Activated T-cell treated with anti-CD3 and anti-CD28 coated beads, Interleukin-2, amount 50 U/mL, for 24 hours (primary cell): ENCODE data around the gene ACOX1.

ENCODE experiments used
- DNase-seq: peaks from one replicate; pipeline ENCODE4 v3.0.0-alpha.2; 2020
- H3K27ac Mint-ChIP-seq: 2 replicates; pipeline ENCODE4 v1.8.0; 2020; ENCODE audit warnings: mild to moderate bottlenecking, mixed read lengths
- H3K27me3 Mint-ChIP-seq: 2 replicates; pipeline ENCODE4 v1.8.0; 2020; ENCODE audit warnings: mixed read lengths
- H3K36me3 Mint-ChIP-seq: 2 replicates; pipeline ENCODE4 v1.8.0; 2020; ENCODE audit warnings: low read depth, mixed read lengths
- H3K4me1 Mint-ChIP-seq: 2 replicates; pipeline ENCODE4 v1.8.0; 2020; ENCODE audit warnings: low read depth, mixed read lengths
- H3K4me3 Mint-ChIP-seq: 2 replicates; pipeline ENCODE4 v1.8.0; 2020; ENCODE audit warnings: mild to moderate bottlenecking, moderate library complexity, mixed read lengths
- H3K9me3 Mint-ChIP-seq: 2 replicates; pipeline ENCODE4 v1.8.0; 2020; ENCODE audit warnings: mixed read lengths

The ACOX1 gene

DNA sequence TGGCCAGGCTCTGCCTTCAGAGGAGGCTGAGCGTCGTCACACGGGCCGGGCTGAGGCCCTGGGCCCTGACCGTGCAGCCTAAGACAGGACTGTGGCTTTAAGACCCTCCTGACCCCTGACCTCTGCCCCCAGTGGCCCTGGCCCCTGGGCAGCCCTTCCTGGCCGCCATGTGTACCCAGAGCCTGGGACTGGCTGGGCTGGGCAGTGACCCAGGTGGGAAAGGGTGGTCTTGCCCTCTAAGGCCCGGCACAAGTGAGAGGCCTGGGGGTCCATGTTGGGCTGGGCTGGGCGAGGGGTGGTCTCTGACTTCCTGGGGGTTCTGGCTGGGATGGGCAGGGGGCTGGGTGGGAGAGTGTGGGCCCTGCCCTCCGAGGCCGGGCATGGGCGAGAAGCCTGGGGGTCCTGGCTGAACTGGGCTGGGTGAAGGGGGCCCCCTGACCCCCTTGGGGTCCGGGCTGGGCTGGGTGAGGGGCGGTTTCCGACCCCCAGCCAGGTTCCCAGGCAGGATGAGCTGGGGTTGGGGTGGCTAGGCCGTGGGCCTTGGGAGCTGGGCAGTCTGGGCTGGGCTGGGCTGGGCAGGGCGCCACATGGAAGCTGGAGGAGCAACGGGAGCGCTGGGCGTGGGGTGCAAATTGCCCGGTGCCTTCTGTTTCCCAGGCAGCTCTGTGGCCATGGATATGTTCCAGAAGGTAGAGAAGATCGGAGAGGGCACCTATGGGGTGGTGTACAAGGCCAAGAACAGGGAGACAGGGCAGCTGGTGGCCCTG lies 22.0 kb upstream of the ACOX1 start, which contains the start of gene CDK3:
Gene CDK3, plus strand, starts transcription at position 101 of the 767 bp plus-strand sequence. Its CDS starts 571 bp downstream, at position 672.
- Mint-ChIP-seq H3K27ac (no peak within 1 kb of the TSS), H3K36me3 (peaks cover 8% of the 10 kb centered on the region), H3K4me3 (no peak within 1 kb of the TSS), H3K27me3 (no peaks in the 10 kb centered on the region), H3K9me3 (no peaks in the 10 kb centered on the region), H3K4me1 (peaks cover 14% of the 10 kb centered on the region)
- no peak for DNase-seq

DNA sequence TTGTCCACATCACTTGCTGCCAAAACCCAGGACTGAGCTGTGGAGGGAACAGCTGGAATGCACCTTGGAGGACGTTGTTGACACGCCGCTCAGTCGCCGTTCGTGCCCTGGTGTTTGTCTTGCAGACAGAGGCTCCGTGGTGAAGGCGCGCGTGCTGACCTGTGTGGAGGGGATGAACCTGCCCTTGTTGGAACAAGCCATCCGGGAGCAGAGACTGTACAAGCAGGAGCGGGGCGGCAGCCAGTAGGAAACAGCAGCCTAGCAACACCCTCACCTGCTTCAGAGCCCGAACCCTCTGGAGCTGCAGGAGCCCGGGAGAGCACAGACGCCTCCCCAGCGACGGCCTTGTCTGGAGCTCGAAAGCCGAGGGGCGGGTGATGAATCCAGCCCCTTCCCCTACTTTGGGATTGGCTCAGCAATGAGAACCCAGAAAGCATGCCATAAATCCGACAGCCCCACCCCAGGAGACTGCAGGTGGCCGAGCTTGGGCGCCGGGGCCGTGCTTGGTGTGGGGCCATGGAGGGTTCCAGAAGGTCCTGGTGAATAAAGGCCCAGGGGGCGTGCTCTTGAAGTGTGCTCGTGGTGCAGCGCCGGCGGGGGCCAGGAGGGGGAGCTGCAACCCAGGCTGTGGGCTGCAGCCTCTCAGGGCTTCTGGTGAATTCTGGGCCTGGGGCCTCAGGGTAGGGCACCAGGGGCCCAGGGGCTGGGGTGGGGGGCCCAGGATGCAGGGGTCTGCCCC lies 21.2 kb upstream of the ACOX1 start:
- H3K4me1 Mint-ChIP-seq = peaks cover 14% of the 10 kb centered on the region
- no peaks in the 10 kb centered on the region for H3K9me3 Mint-ChIP-seq
- no peaks in the 10 kb centered on the region for H3K27me3 Mint-ChIP-seq
- H3K36me3 Mint-ChIP-seq = peaks cover 2% of the 10 kb centered on the region
- peak; percentile 76 for DNase-seq
- no peak overlapping the region for H3K4me3 Mint-ChIP-seq
- H3K27ac Mint-ChIP-seq = no peak overlapping the region

GRCh38 chr17:75998327-75998795 lies 19.4 kb upstream of the ACOX1 start:
- H3K9me3 Mint-ChIP-seq = no peaks in the 10 kb centered on the region
- DNase-seq = no peak
- H3K27ac Mint-ChIP-seq = peak overlapping the region; percentile 11
- no peaks in the 10 kb centered on the region for H3K27me3 Mint-ChIP-seq
- H3K4me3 Mint-ChIP-seq = no peak overlapping the region
- peaks cover 12% of the 10 kb centered on the region for H3K36me3 Mint-ChIP-seq
- peaks cover 14% of the 10 kb centered on the region for H3K4me1 Mint-ChIP-seq

- H3K4me1 Mint-ChIP-seq = peaks cover 14% of the 10 kb centered on the region
- no peaks in the 10 kb centered on the region for H3K27me3 Mint-ChIP-seq
- H3K36me3 Mint-ChIP-seq = peaks cover 21% of the 10 kb centered on the region
- H3K4me3 Mint-ChIP-seq = peak overlapping the region; percentile 9
- H3K9me3 Mint-ChIP-seq = no peaks in the 10 kb centered on the region
- peak overlapping the region; percentile 86 for H3K27ac Mint-ChIP-seq
- DNase-seq = peak; percentile 50
Observed at GRCh38 chr17:75996665-75997590, 18.0 kb upstream of the ACOX1 start.

GRCh38 chr17:75995385-75995925 lies 16.5 kb upstream of the ACOX1 start:
- Mint-ChIP-seq H3K4me3 (no peak overlapping the region), H3K27ac (no peak overlapping the region), H3K9me3 (no peaks in the 10 kb centered on the region), H3K36me3 (peaks cover 30% of the 10 kb centered on the region), H3K27me3 (no peaks in the 10 kb centered on the region), H3K4me1 (peaks cover 14% of the 10 kb centered on the region)
- DNase-seq = no peak

DNA sequence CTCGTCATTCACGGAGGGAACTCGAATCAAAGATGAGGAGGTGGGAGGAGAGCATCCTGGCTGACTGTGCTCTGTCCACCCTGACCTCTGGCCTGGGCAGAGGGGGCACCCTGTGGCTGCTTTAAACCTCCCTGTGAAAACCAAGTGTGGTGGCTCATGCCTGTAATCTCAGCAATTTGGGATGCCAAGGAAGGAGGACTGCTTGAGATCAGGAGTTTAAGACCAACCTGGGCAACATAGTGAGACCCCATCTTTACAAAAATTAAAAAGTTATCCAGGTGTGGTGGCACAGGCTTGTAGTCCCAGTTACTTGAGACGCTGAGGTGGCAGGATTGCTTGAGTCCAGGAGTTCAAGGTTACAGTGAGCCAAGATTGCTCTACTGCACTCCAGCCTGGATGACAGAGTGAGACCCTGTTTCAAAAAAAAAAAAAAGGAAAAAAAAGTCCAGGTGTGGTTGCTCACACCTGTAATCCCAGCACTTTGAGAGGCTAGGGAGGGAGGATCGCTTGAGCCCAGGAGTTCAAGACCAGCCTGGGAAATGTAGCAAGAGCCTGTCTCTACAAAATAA lies 15.9 kb upstream of the ACOX1 start:
- Mint-ChIP-seq H3K4me3 (no peak overlapping the region), H3K36me3 (peaks cover 30% of the 10 kb centered on the region), H3K4me1 (peaks cover 14% of the 10 kb centered on the region), H3K9me3 (no peaks in the 10 kb centered on the region), H3K27ac (peak overlapping the region; percentile 30), H3K27me3 (no peaks in the 10 kb centered on the region)
- DNase-seq = no peak

- no peaks in the 10 kb centered on the region for H3K9me3 Mint-ChIP-seq
- no peak for DNase-seq
- H3K4me1 Mint-ChIP-seq = peaks cover under 1% of the 10 kb centered on the region
- H3K36me3 Mint-ChIP-seq = peaks cover 34% of the 10 kb centered on the region
- no peaks in the 10 kb centered on the region for H3K27me3 Mint-ChIP-seq
- H3K27ac Mint-ChIP-seq = no peak overlapping the region
- H3K4me3 Mint-ChIP-seq = no peak overlapping the region
Observed at GRCh38 chr17:75991396-75991795, 12.4 kb upstream of the ACOX1 start.

DNA sequence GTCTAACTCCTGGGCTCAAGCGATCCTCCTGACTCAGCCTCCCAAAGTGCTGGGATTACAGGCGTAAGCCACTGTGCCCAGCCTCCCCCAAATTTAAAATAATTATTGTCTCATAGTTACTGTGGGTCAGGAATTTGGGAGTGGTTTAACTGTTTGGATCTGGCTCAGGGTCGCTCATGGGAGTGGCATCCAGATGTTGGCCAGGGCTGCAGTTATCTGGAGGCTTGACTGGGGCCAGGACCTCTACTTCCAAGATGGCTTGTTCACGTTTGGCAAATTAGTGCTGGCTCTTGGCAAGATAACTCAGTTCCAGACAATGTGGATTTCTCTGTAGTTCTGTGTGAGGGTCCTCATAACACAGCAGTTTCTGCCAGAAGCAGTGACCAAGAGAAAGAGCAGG lies 8.1 kb upstream of the ACOX1 start:
- Mint-ChIP-seq H3K4me1 (peaks cover 3% of the 10 kb centered on the region), H3K4me3 (no peak overlapping the region), H3K27me3 (no peaks in the 10 kb centered on the region), H3K36me3 (peaks cover 16% of the 10 kb centered on the region), H3K9me3 (no peaks in the 10 kb centered on the region), H3K27ac (no peak overlapping the region)
- no peak for DNase-seq

- no peak overlapping the region for H3K4me3 Mint-ChIP-seq
Observed at GRCh38 chr17:75985986-75986385, 7.0 kb upstream of the ACOX1 start.

DNA sequence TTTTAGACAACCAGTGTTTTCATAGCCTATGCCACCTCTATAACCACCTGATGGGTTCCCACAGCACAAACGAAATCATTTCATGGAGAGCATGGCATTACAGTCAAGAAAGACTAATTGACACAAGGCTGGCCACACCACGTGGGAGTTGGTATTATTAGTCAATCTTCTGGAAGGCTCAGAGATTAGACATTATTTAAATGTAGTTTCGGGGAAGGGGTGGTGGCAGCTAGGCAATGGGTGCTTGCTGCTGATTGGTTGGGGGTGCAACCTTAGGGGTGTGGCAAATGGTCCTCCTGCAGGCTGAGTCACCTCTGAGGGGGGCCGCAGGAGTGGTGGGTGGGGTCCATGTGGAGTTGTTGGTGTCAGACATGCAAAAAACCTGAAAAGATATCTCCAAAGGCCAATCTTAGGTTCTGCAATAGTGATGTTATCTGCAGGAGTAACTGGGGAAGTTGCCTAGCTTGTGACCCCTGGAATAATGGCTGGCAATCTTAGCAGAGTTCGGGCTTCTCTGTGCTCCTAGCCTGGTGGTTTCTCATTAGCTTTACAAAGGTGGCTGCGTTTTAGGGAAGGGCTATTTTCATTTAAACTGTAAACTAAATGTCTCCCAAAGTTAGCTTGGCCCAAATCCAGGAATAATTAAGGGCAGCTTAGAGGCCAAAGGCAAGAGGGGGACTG lies 4.7 kb upstream of the ACOX1 start:
- Mint-ChIP-seq H3K36me3 (peaks cover 16% of the 10 kb centered on the region), H3K4me1 (peaks cover 19% of the 10 kb centered on the region), H3K27me3 (no peaks in the 10 kb centered on the region), H3K4me3 (no peak overlapping the region), H3K27ac (no peak overlapping the region), H3K9me3 (no peaks in the 10 kb centered on the region)
- DNase-seq = no peak

More at GRCh38 chr17:75985986-75986385, 7.0 kb upstream of the ACOX1 start:
- no peak overlapping the region for H3K27ac Mint-ChIP-seq
- no peaks in the 10 kb centered on the region for H3K27me3 Mint-ChIP-seq
- peaks cover 6% of the 10 kb centered on the region for H3K36me3 Mint-ChIP-seq
- no peak for DNase-seq
- no peaks in the 10 kb centered on the region for H3K9me3 Mint-ChIP-seq
- H3K4me1 Mint-ChIP-seq = peaks cover 6% of the 10 kb centered on the region

DNA sequence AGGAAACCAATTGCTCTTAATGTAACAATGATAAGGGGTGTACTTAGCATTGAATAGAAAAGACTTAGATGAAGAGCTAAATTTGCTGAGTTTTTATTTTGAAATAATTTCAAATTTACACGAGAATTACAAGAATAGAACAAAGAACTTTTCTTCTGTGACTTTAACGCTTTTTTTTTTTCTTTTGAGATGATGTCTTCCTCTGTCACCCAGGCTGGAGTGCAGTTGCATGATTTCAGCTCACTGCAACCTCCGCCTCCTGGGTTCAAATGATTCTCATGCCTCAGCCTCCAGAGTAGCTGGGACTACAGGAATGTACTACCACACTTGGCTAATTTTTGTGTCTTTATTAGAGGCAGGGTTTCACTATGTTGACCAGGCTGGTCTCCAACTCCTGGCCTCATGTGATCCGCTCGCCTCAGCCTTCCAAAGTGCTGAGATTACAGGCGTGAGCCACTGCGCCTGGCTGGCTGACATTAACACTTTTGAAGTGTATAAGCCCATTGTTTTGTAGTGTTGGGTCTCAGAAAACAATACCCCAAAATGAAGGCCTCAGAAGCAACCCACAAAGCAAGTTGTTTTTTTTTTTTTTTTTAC lies 2.2 kb upstream of the ACOX1 start:
- no peaks in the 10 kb centered on the region for H3K27me3 Mint-ChIP-seq
- peak overlapping the region; percentile 99 for H3K27ac Mint-ChIP-seq
- H3K4me3 Mint-ChIP-seq = peak overlapping the region; percentile 97
- H3K4me1 Mint-ChIP-seq = peaks cover 38% of the 10 kb centered on the region
- H3K36me3 Mint-ChIP-seq = peaks cover 29% of the 10 kb centered on the region
- DNase-seq = no peak
- H3K9me3 Mint-ChIP-seq = no peaks in the 10 kb centered on the region

DNA sequence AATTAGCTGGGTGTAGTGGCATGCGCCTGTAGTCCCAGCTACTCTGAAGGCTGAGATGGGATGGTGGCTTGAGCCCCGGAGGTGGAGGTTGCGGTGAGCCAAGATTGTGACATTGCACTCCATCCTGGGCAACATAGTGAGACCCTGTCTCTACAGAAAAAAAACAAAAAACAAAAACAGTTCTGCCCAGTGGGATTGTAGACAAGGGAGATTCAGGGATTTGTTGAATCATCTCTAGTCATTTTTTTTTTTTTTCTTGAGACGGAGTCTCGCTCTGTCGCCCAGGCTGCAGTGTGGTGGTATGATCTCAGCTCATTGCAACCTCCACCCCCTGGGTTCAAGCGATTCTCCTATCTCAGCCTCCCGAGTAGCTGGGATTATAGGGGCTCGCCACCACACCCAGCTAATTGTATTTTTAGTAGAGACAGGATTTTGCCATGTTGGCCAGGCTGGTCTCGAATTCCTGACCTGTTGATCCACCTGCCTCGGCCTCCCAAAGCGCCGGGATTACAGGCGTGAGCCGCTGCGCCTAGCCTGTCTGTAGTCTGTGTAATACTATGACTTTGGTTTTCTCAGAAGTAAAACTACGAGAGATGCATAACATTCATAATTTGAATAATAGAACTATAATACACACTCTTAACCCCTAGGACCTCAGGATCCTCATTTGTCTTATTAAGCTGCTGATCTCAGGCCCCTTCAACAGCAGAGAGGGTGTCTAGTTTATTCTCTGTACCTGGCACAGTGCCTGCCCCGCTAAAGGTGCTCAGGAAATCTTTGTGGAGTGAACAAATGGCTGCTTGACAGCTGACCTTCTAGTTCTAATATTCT lies 1.4 kb upstream of the ACOX1 start:
- peak overlapping the region; percentile 97 for H3K4me3 Mint-ChIP-seq
- H3K4me1 Mint-ChIP-seq = peaks cover 45% of the 10 kb centered on the region
- H3K27ac Mint-ChIP-seq = peak overlapping the region; percentile 99
- DNase-seq = no peak
- no peaks in the 10 kb centered on the region for H3K9me3 Mint-ChIP-seq
- H3K27me3 Mint-ChIP-seq = no peaks in the 10 kb centered on the region
- peaks cover 29% of the 10 kb centered on the region for H3K36me3 Mint-ChIP-seq
